HG03565 (cell line): ENCODE results near the gene SESTD1.
"Not testable (repeated sequence)": the region's sequence is repeated elsewhere in the genome, so short reads cannot be mapped to it uniquely, and the experiment has no call there.

ENCODE experiments used
- ATAC-seq: cut with Tn5 transposase; IDR thresholded peaks from one replicate; pipeline ENCODE4 v1.9.1; 2021; ENCODE audit warnings: mild to moderate bottlenecking, moderate library complexity; ENCODE audit not compliant: unreplicated experiment

The SESTD1 gene

GRCh38 chr2:179124282-179124681 lies 140.3 kb downstream of the SESTD1 start:
- no peak for ATAC-seq

- no peak for ATAC-seq
Observed at GRCh38 chr2:179123272-179123662, 141.4 kb downstream of the SESTD1 start.

GRCh38 chr2:179107737-179108136 lies 156.9 kb downstream of the SESTD1 start:
- ATAC-seq, result no peak

GRCh38 chr2:179106676-179107428 lies 157.8 kb downstream of the SESTD1 start:
- peak; percentile 79 for ATAC-seq

- peak; percentile 7 for ATAC-seq
Observed at GRCh38 chr2:179106342-179106675, 158.3 kb downstream of the SESTD1 start.

GRCh38 chr2:179104736-179105135 lies 159.9 kb downstream of the SESTD1 start:
- ATAC-seq, result no peak

GRCh38 chr2:179098080-179098689 lies 166.4 kb downstream of the SESTD1 start:
- no peak for ATAC-seq

- no peak for ATAC-seq
Observed at GRCh38 chr2:179097131-179097530, 167.5 kb downstream of the SESTD1 start.

GRCh38 chr2:179096090-179096489 lies 168.5 kb downstream of the SESTD1 start:
- ATAC-seq, result peak; percentile 97

GRCh38 chr2:179092912-179093311 lies 171.7 kb downstream of the SESTD1 start:
- not testable (repeated sequence) for ATAC-seq

GRCh38 chr2:179082697-179083096 lies 181.9 kb downstream of the SESTD1 start:
- no peak for ATAC-seq

- ATAC-seq, result no peak
Observed at GRCh38 chr2:179081954-179082353, 182.7 kb downstream of the SESTD1 start.

GRCh38 chr2:179072527-179072926 lies 192.1 kb downstream of the SESTD1 start:
- no peak for ATAC-seq

- ATAC-seq, result no peak
Observed at GRCh38 chr2:179071810-179072355, 192.7 kb downstream of the SESTD1 start.

GRCh38 chr2:179070895-179071294 lies 193.7 kb downstream of the SESTD1 start:
- ATAC-seq, result no peak

GRCh38 chr2:179069685-179070084 lies 194.9 kb downstream of the SESTD1 start:
- no peak for ATAC-seq

GRCh38 chr2:179068991-179069643 lies 195.5 kb downstream of the SESTD1 start:
- no peak for ATAC-seq

- peak; percentile 94 for ATAC-seq
Observed at GRCh38 chr2:179059026-179059700, 205.5 kb downstream of the SESTD1 start.

GRCh38 chr2:179057737-179058136 lies 206.9 kb downstream of the SESTD1 start:
- no peak for ATAC-seq

GRCh38 chr2:179053568-179053967 lies 211.1 kb downstream of the SESTD1 start:
- not testable (repeated sequence) for ATAC-seq
